Lung (tissue), 12 donors: Measurements from ENCODE around the gene COMMD1. TPM values are rescaled to one million over a fixed set of nuclear protein-coding genes. Genes with fewer than 3 reads are reported as not detected.

ENCODE experiments used
- ATAC-seq: fragments of 200-7000 bp; cut with Tn5 transposase; one replicate; pipeline ENCODE4 v1.9.1; 2020; ENCODE audit warnings: moderate number of reproducible peaks; ENCODE audit not compliant: insufficient read depth, low FRiP score
- DNase-seq, 3 donors: peaks; one replicate each; pipeline ENCODE4 v3.0.0-alpha.2; 2013 to 2017
- H3K27ac ChIP-seq, 2 donors: one replicate each; pipeline ENCODE4 v1.5.1; 2013; ENCODE audit warnings: mild to moderate bottlenecking in 2 of 2, moderate library complexity in 2 of 2, control low read depth in 1 of 2, inconsistent platforms in 1 of 2, low read depth in 1 of 2, low read length in 1 of 2
- H3K27me3 ChIP-seq, 3 donors: one replicate each; pipeline ENCODE4 v1.5.1; 2013; ENCODE audit warnings: low read length in 2 of 3; ENCODE audit not compliant: control insufficient read depth in 3 of 3, insufficient read depth in 3 of 3
- H3K36me3 ChIP-seq, 4 donors: one replicate each; pipeline ENCODE4 v1.5.1; 2013; ENCODE audit warnings: low read length in 4 of 4, mild to moderate bottlenecking in 1 of 4, moderate library complexity in 1 of 4; ENCODE audit not compliant: control insufficient read depth in 4 of 4, insufficient read depth in 4 of 4
- H3K4me1 ChIP-seq, 5 donors: one replicate each; pipeline ENCODE4 v1.5.1; 2013; ENCODE audit warnings: low read length in 5 of 5, mild to moderate bottlenecking in 2 of 5, moderate library complexity in 1 of 5; ENCODE audit not compliant: control insufficient read depth in 5 of 5, insufficient read depth in 5 of 5
- H3K4me3 ChIP-seq: one replicate; pipeline ENCODE4 v1.5.1; 2013; ENCODE audit warnings: mild to moderate bottlenecking, control low read depth, moderate library complexity
- H3K9ac ChIP-seq, 2 donors: one replicate each; pipeline ENCODE4 v1.5.1; 2013; ENCODE audit warnings: low read length in 2 of 2, control low read depth in 1 of 2; ENCODE audit not compliant: insufficient read depth in 1 of 2
- H3K9me3 ChIP-seq, 4 donors: one replicate each; pipeline ENCODE4 v1.5.1; 2013; ENCODE audit warnings: low read length in 3 of 4, mild to moderate bottlenecking in 1 of 4, moderate library complexity in 1 of 4; ENCODE audit not compliant: control insufficient read depth in 4 of 4, insufficient read depth in 3 of 4
- WGBS, 2 donors: extraction: QIAGEN DNeasy Blood & Tissue Kit; methylation state at CpG; one replicate each; pipeline ENCODE4 v1.1.7; 2013; 5-methylcytosine and 5-hydroxymethylcytosine counted together
- polyA plus RNA-seq, 2 donors: library from polyadenylated mRNA; stranded (reverse); fragments of 200-250 nt; gene quantifications; one replicate each; pipeline ENCODE4 v1.2.1, GENCODE V29; 2013
- total RNA-seq, 2 donors: library from RNA; depleted of rRNA in 1 of 2; stranded (reverse); fragments of >200 nt in 1 of 2; gene quantifications; one replicate each; pipeline ENCODE4 v1.2.1, GENCODE V29; 2014 to 2021
- TF ChIP-seq, protein P1 (sequence below): IDR thresholded peaks from 2 replicates; pipeline ENCODE4 v1.5.1; 2012; ENCODE audit warnings: mild to moderate bottlenecking; ENCODE audit errors: control extremely low read depth, extremely low read depth
- donor health status: control.
- donor health status: control.
- donor health status: Bipolar disorder and iron deficiency.
- donor health status: healthy.
- donor health status: DM: yes; HTN: yes; CAD: no.

The COMMD1 gene
- total and polyA plus RNA-seq, 4 donors = 31.0 to 41.7 (median 35.2) TPM

- no peaks in the 10 kb centered on the region for H3K9me3 ChIP-seq
- TF ChIP-seq, protein P1, sequence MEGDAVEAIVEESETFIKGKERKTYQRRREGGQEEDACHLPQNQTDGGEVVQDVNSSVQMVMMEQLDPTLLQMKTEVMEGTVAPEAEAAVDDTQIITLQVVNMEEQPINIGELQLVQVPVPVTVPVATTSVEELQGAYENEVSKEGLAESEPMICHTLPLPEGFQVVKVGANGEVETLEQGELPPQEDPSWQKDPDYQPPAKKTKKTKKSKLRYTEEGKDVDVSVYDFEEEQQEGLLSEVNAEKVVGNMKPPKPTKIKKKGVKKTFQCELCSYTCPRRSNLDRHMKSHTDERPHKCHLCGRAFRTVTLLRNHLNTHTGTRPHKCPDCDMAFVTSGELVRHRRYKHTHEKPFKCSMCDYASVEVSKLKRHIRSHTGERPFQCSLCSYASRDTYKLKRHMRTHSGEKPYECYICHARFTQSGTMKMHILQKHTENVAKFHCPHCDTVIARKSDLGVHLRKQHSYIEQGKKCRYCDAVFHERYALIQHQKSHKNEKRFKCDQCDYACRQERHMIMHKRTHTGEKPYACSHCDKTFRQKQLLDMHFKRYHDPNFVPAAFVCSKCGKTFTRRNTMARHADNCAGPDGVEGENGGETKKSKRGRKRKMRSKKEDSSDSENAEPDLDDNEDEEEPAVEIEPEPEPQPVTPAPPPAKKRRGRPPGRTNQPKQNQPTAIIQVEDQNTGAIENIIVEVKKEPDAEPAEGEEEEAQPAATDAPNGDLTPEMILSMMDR = no peak
- peaks cover 0 to 11% (median 4%) of the 10 kb centered on the region in 5 donors for H3K4me1 ChIP-seq
- no peak for ATAC-seq
- DNase-seq = no peak
- no peaks in the 10 kb centered on the region for H3K27me3 ChIP-seq
- 62 to 85% methylated on average over 5 of the region's 5 CpGs for WGBS, 2 donors
- H3K36me3 ChIP-seq = peaks cover 0 to 3% (median 1%) of the 10 kb centered on the region in 4 donors
- no peak overlapping the region for H3K9ac ChIP-seq
- H3K27ac ChIP-seq = no peak overlapping the region
- H3K4me3 ChIP-seq = no peak overlapping the region
These were observed 235.1 kb downstream of the COMMD1 start for GRCh38 chr2:62140426-62141141.

DNA sequence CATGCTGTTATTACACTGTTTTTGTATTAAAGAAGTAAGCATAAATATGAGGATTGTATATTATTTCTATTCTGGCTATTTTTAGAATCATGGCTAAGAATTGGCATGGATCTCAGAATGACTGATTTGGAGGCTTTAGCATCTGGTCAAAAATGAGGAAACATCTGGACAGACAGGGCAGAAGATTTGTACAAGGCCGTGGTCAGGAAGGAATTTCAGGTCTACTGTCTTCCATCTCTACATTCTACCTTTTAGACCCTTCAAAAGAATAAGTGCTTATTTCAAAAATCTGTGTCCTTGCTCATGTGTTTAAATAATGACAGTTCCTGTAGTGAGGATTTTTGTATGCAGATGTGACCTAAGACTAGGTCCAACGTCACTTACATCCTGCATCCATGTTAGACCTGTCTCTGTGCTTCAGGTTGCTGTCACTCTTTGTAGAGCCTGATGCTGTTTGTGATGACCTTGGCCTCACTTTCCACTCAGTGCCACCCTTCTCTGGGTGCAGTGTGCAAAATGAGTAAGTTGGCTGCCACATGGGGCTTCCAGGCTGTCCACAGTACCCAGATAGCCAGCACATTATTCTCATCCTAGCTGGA, 235.8 kb downstream of the COMMD1 start:
- ATAC-seq (no peak), DNase-seq (no peak)
- TF ChIP-seq, protein P1 = no peak
- WGBS, 2 donors = 28 to 47% methylated on average over 2 of the region's 2 CpGs
- H3K36me3 ChIP-seq = peaks cover 0 to 3% (median 0%) of the 10 kb centered on the region in 4 donors
- no peak overlapping the region for H3K27ac ChIP-seq
- no peaks in the 10 kb centered on the region for H3K9me3 ChIP-seq
- H3K4me3 ChIP-seq = no peak overlapping the region
- no peaks in the 10 kb centered on the region for H3K27me3 ChIP-seq
- H3K4me1 ChIP-seq = peaks cover 0 to 11% (median 4%) of the 10 kb centered on the region in 5 donors
- H3K9ac ChIP-seq = no peak overlapping the region

DNA sequence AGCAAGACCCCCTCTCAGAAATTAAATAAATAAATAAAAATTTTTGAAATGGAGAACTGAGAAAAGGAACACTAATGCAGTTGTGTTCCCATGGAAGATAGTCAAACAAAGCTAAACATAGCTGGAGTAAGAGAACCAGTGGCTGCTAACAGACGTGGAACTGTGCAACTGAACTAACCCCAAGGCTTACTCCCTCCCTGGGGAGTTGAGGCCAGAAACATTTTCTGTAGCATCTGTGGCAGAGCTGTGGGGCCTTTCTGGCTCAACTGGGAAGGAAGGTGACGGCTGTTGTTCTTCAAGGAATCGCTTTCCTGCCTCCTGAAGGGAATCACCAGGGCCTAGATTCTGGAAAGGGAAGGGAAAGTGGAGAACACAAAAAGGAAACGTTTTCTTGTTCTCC, 236.6 kb downstream of the COMMD1 start:
- Histone ChIP-seq H3K36me3 (peaks cover 0 to 3% (median 0%) of the 10 kb centered on the region in 4 donors), H3K9me3 (no peaks in the 10 kb centered on the region), H3K27ac (no peak overlapping the region), H3K4me3 (no peak overlapping the region), H3K27me3 (no peaks in the 10 kb centered on the region), H3K4me1 (peaks cover 0 to 6% (median 2%) of the 10 kb centered on the region in 5 donors), H3K9ac (no peak overlapping the region)
- DNase-seq (no peak), ATAC-seq (no peak)
- WGBS, 2 donors = 79 to 80% methylated on average over 4 of the region's 4 CpGs
- TF ChIP-seq, protein P1 = no peak
